Sigmoid colon (tissue), 7 donors: ENCODE results near the gene C1QTNF6. TPM values are rescaled to one million over a fixed set of nuclear protein-coding genes. Genes with fewer than 3 reads are reported as not detected.

Experiments
- DNase-seq: peaks from one replicate; pipeline ENCODE4 v3.0.0-alpha.2; 2019
- H3K27ac ChIP-seq, 4 donors: fragments of 200-600 bp; sonication (generic); one replicate each; pipeline ENCODE4 v1.5.1; 2016 to 2019; ENCODE audit warnings: mild to moderate bottlenecking in 1 of 4
- H3K27me3 ChIP-seq, 3 donors: fragments of 200-600 bp; sonication (generic); one replicate each; pipeline ENCODE4 v1.5.1; 2019; ENCODE audit warnings: mild to moderate bottlenecking in 1 of 3
- H3K36me3 ChIP-seq, 4 donors: fragments of 200-600 bp; sonication (generic); one replicate each; pipeline ENCODE4 v1.5.1; 2016 to 2019
- H3K4me1 ChIP-seq, 4 donors: fragments of 200-600 bp; sonication (generic); one replicate each; pipeline ENCODE4 v1.5.1; 2017 to 2019
- H3K4me3 ChIP-seq, 4 donors: fragments of 200-600 bp; sonication (generic); one replicate each; pipeline ENCODE4 v1.5.1; 2017 to 2019; ENCODE audit warnings: mild to moderate bottlenecking in 2 of 4, moderate library complexity in 1 of 4
- H3K9me3 ChIP-seq, 4 donors: fragments of 200-600 bp in 3 of 4; sonication (generic) in 3 of 4; one replicate each; pipeline versions ENCODE4 v1.5.1 to v1.6.1; 2013 to 2019
- EP300 ChIP-seq, 4 donors: sonication (generic); formaldehyde crosslinking; IDR thresholded peaks; one replicate each; pipeline ENCODE4 v1.6.1; 2017; ENCODE audit warnings: antibody characterized with exemption in 4 of 4
- POLR2A ChIP-seq, 2 donors: fragments of 450-650 bp; IDR thresholded peaks; one replicate each; pipeline ENCODE4 v1.6.1; 2016; ENCODE audit warnings: antibody characterized with exemption in 2 of 2, mild to moderate bottlenecking in 2 of 2, moderate library complexity in 2 of 2
- POLR2AphosphoS5 ChIP-seq, 4 donors: sonication (generic); formaldehyde crosslinking; IDR thresholded peaks; one replicate each; pipeline ENCODE4 v1.6.1; 2017; ENCODE audit warnings: antibody characterized with exemption in 4 of 4
- WGBS, 2 donors: extraction: QIAGEN DNeasy Blood & Tissue Kit; methylation state at CpG; one replicate each; pipeline ENCODE4 v1.1.7; 2013; 5-methylcytosine and 5-hydroxymethylcytosine counted together
- intact Hi-C: fragments of 100-400 bp; cut with DNase I; formaldehyde crosslinking; loops from one replicate; pipeline ENCODE4 v1.15.1; 2023
- polyA plus RNA-seq, 3 donors: library from polyadenylated mRNA; stranded (reverse); fragments of 200-250 nt; gene quantifications; one replicate each; pipeline ENCODE4 v1.2.3, GENCODE V29; 2013
- total RNA-seq, 4 donors: library from RNA; depleted of rRNA; stranded (reverse); fragments of >200 nt; gene quantifications; one replicate each; pipeline ENCODE4 v1.1.0, GENCODE V29; 2016
- TF ChIP-seq, protein P1 (sequence below), 4 experiments: fragments of 450-650 bp in 3 of 4; fragments of 200-600 bp in 1 of 4; IDR thresholded peaks; one replicate each; pipeline ENCODE4 v1.5.1; 2016 to 2019; ENCODE audit warnings: antibody characterized with exemption in 4 of 4, mild to moderate bottlenecking in 3 of 4, moderate library complexity in 2 of 4
- donor health status: healthy with polysubstance abuse.
- donor health status: Bipolar disorder and iron deficiency.
- donor health status: healthy.

Gene C1QTNF6
- total and polyA plus RNA-seq, 7 donors = 1.1 to 12.1 (median 1.8) TPM

DNA sequence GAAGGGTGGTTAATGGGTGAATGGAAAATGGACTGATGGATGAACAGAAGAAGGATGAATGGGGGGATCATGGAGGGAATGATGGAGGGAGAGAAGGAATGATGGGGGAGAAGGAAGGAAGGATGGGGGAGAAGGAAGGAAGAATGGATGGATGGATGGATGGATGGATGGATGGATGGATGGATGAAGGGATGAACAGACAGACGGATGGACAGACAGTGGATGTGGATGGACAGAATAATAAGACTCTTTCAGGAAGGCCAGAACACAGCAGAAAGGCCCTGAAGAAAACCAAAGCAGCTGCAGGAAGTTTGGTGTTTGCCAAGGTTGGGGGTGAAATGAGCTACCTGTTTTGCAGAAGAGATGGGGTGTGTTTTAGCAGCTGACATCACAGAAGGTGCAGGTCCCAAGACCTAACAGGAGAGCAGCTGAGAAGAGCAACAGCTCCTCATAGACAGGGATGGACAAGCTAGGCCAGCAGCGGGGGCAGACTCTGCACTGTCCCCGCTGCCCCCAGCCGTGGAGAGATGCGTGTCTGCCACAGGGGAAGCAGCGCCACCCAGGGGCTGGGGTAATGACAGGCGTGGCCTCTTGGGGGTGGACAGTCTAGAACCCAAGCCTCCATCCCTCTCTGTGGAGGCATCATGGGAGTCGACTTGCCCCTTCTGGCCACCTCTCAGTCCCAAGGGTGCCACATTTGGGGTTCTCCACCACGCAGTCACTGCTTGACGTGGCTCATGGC is 17.9 kb downstream of the C1QTNF6 start:
- DNase-seq = peak; percentile 53
- intact Hi-C loops = no loop called here
- 84 to 88% methylated on average over 10 of the region's 10 CpGs for WGBS, 2 donors

DNA sequence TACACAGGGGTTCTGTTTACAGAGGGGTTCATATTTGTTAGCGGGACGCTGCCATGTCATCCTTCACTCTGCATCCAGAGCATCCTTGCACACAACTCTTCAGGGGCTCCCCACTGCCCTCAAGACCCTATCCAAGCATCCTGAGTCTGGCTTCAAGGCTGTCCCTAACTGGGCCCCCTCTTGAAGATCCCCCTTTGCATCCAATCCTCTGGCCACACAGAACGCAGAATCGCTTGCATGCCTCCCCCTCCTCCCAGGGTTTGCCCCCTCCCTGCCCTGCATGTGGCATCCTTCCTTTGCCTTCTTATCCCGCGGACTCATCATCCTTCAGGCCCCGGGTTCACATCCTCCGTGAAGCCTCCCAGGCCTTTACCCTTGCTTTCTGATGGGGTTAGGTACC is 18.6 kb downstream of the C1QTNF6 start:
- Histone ChIP-seq H3K4me1 (peaks cover 0 to 7% (median 5%) of the 10 kb centered on the region in 4 donors), H3K4me3 (no peak overlapping the region), H3K9me3 (no peaks in the 10 kb centered on the region), H3K27ac (no peak overlapping the region), H3K36me3 (no peaks in the 10 kb centered on the region), H3K27me3 (no peaks in the 10 kb centered on the region)
- intact Hi-C loops = no loop called here
- 87 to 95% methylated on average over 8 of the region's 8 CpGs for WGBS, 2 donors
- TF ChIP-seq, protein P1, sequence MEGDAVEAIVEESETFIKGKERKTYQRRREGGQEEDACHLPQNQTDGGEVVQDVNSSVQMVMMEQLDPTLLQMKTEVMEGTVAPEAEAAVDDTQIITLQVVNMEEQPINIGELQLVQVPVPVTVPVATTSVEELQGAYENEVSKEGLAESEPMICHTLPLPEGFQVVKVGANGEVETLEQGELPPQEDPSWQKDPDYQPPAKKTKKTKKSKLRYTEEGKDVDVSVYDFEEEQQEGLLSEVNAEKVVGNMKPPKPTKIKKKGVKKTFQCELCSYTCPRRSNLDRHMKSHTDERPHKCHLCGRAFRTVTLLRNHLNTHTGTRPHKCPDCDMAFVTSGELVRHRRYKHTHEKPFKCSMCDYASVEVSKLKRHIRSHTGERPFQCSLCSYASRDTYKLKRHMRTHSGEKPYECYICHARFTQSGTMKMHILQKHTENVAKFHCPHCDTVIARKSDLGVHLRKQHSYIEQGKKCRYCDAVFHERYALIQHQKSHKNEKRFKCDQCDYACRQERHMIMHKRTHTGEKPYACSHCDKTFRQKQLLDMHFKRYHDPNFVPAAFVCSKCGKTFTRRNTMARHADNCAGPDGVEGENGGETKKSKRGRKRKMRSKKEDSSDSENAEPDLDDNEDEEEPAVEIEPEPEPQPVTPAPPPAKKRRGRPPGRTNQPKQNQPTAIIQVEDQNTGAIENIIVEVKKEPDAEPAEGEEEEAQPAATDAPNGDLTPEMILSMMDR (IDR thresholded peaks at IDR 0.05) = no peak
- no peak for TF ChIP-seq EP300 (IDR thresholded peaks at IDR 0.05)
- TF ChIP-seq POLR2AphosphoS5 (IDR thresholded peaks at IDR 0.05) = no peak
- no peak for TF ChIP-seq POLR2A (IDR thresholded peaks at IDR 0.05)
- no peak for DNase-seq

More for the DNA sequence above, 17.9 kb downstream of the C1QTNF6 start:
- Histone ChIP-seq H3K36me3 (no peaks in the 10 kb centered on the region), H3K27me3 (no peaks in the 10 kb centered on the region), H3K4me1 (peaks cover 0 to 7% (median 5%) of the 10 kb centered on the region in 4 donors), H3K4me3 (no peak overlapping the region), H3K27ac (no peak overlapping the region), H3K9me3 (no peaks in the 10 kb centered on the region)
- TF ChIP-seq POLR2AphosphoS5 (IDR thresholded peaks at IDR 0.05) = no peak
- TF ChIP-seq POLR2A (IDR thresholded peaks at IDR 0.05) = no peak
- TF ChIP-seq, protein P1 (IDR thresholded peaks at IDR 0.05) = no peak
- no peak for TF ChIP-seq EP300 (IDR thresholded peaks at IDR 0.05)

DNA sequence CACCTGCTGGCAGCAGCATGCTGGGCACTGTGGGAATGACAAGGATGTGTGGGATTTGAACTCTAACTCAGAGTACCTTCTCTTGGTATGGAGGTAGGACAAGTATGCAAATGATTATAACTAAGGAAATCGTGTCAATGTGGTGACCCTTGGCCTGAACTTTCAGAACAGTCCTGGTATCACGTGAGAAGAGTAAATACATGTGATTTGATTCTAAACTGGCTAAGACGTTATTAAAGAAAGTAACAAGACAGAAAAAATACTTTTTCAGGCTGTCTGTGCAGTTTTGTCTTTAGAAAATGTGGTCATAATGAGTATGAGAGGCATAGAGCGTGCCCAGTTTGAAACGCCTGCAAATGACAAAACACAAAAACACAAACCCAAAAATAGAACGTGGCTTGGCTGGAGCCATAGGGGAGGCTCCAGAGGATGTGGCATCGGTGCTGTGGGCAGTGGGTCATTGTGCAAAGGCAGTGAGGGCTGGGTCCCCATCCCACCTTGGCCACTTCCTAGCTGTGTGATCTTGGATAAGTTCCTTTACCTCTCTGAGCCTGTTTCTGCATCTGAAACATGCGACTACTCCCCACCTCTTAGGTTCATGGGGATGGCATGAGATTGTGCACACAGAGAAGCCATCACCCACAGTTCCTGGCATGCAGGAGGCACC is 19.9 kb downstream of the C1QTNF6 start:
- 30 to 49% methylated on average over 8 of the region's 8 CpGs for WGBS, 2 donors
- peak; percentile 21 for DNase-seq
- no peak overlapping the region for H3K27ac ChIP-seq

DNA sequence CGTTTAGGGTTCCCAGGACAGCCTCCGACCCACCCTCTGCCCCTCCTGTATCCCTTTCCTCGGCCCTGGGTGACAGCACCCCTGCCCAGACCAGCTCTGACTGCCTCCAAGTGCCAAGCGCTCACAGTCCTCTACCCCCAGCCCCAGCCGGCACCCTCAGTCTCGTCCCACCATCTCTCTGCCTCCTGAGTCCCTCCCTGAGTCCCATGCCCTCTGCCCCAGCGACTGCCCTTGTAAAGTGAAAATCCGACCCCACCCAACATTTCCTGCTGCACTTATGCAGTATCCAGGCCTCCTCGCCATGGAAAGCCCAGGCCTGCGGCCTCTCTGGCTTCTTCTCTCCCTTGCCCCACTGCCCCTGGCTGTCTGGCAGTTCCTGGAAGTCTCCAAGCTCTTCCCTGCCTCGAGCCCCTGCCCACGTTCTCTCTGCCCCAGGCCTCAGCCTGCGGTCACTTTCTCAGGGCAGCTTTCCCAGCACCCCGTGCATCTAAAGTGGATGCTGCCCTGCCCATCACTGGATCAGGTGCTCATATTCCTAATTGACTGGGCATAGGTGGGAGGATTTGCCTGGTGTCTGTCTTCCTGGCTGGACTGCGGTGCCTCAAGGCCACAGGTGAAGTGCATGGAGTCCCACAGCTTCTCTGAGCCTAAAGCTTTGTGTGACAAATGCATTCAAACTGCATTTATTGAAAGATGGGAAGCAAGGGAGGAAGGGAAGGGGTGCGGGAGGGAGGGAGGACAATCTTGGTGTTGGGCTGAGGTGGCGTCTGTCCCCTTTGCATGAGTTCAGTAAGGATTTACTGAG is 20.7 kb downstream of the C1QTNF6 start:
- Histone ChIP-seq H3K9me3 (no peaks in the 10 kb centered on the region), H3K4me3 (no peak overlapping the region), H3K27me3 (no peaks in the 10 kb centered on the region), H3K4me1 (peaks cover 0 to 7% (median 5%) of the 10 kb centered on the region in 4 donors), H3K27ac (peak overlapping the region in 3 of 4 donors; percentile 5 to 24 (median 9)), H3K36me3 (no peaks in the 10 kb centered on the region)
- 25 to 67% methylated on average over 17 of the region's 17 CpGs for WGBS, 2 donors
- TF ChIP-seq POLR2AphosphoS5 (IDR thresholded peaks at IDR 0.05) = no peak
- TF ChIP-seq POLR2A (IDR thresholded peaks at IDR 0.05) = no peak
- TF ChIP-seq, protein P1 (IDR thresholded peaks at IDR 0.05) = no peak
- no peak for TF ChIP-seq EP300 (IDR thresholded peaks at IDR 0.05)
- intact Hi-C loops = no loop called here
- peak; percentile 59 for DNase-seq

More for the DNA sequence above, 19.9 kb downstream of the C1QTNF6 start:
- Histone ChIP-seq H3K4me3 (no peak overlapping the region), H3K27me3 (no peaks in the 10 kb centered on the region), H3K36me3 (no peaks in the 10 kb centered on the region), H3K4me1 (peaks cover 0 to 7% (median 5%) of the 10 kb centered on the region in 4 donors), H3K9me3 (no peaks in the 10 kb centered on the region)
- TF ChIP-seq, protein P1 (IDR thresholded peaks at IDR 0.05) = no peak
- TF ChIP-seq POLR2AphosphoS5 (IDR thresholded peaks at IDR 0.05) (no peak), POLR2A (IDR thresholded peaks at IDR 0.05) (no peak), EP300 (IDR thresholded peaks at IDR 0.05) (no peak)
- intact Hi-C loops = no loop called here
